Sigmoid colon (tissue), 7 donors: ENCODE data around the gene MPDZ. TPM values are rescaled to one million over a fixed set of nuclear protein-coding genes. Genes with fewer than 3 reads are reported as not detected.

Source experiments
- DNase-seq: peaks from one replicate; pipeline ENCODE4 v3.0.0-alpha.2; 2019
- H3K27ac ChIP-seq, 4 donors: fragments of 200-600 bp; sonication (generic); one replicate each; pipeline ENCODE4 v1.5.1; 2016 to 2019; ENCODE audit warnings: mild to moderate bottlenecking in 1 of 4
- H3K27me3 ChIP-seq, 3 donors: fragments of 200-600 bp; sonication (generic); one replicate each; pipeline ENCODE4 v1.5.1; 2019; ENCODE audit warnings: mild to moderate bottlenecking in 1 of 3
- H3K36me3 ChIP-seq, 4 donors: fragments of 200-600 bp; sonication (generic); one replicate each; pipeline ENCODE4 v1.5.1; 2016 to 2019
- H3K4me1 ChIP-seq, 4 donors: fragments of 200-600 bp; sonication (generic); one replicate each; pipeline ENCODE4 v1.5.1; 2017 to 2019
- H3K4me3 ChIP-seq, 4 donors: fragments of 200-600 bp; sonication (generic); one replicate each; pipeline ENCODE4 v1.5.1; 2017 to 2019; ENCODE audit warnings: mild to moderate bottlenecking in 2 of 4, moderate library complexity in 1 of 4
- H3K9me3 ChIP-seq, 4 donors: fragments of 200-600 bp in 3 of 4; sonication (generic) in 3 of 4; one replicate each; pipeline versions ENCODE4 v1.5.1 to v1.6.1; 2013 to 2019
- EP300 ChIP-seq, 4 donors: sonication (generic); formaldehyde crosslinking; IDR thresholded peaks; one replicate each; pipeline ENCODE4 v1.6.1; 2017; ENCODE audit warnings: antibody characterized with exemption in 4 of 4
- POLR2A ChIP-seq, 2 donors: fragments of 450-650 bp; IDR thresholded peaks; one replicate each; pipeline ENCODE4 v1.6.1; 2016; ENCODE audit warnings: antibody characterized with exemption in 2 of 2, mild to moderate bottlenecking in 2 of 2, moderate library complexity in 2 of 2
- POLR2AphosphoS5 ChIP-seq, 4 donors: sonication (generic); formaldehyde crosslinking; IDR thresholded peaks; one replicate each; pipeline ENCODE4 v1.6.1; 2017; ENCODE audit warnings: antibody characterized with exemption in 4 of 4
- WGBS, 2 donors: extraction: QIAGEN DNeasy Blood & Tissue Kit; methylation state at CpG; one replicate each; pipeline ENCODE4 v1.1.7; 2013; 5-methylcytosine and 5-hydroxymethylcytosine counted together
- intact Hi-C: fragments of 100-400 bp; cut with DNase I; formaldehyde crosslinking; loops from one replicate; pipeline ENCODE4 v1.15.1; 2023
- polyA plus RNA-seq, 3 donors: library from polyadenylated mRNA; stranded (reverse); fragments of 200-250 nt; gene quantifications; one replicate each; pipeline ENCODE4 v1.2.3, GENCODE V29; 2013
- total RNA-seq, 4 donors: library from RNA; depleted of rRNA; stranded (reverse); fragments of >200 nt; gene quantifications; one replicate each; pipeline ENCODE4 v1.1.0, GENCODE V29; 2016
- TF ChIP-seq, protein P1 (sequence below), 4 experiments: fragments of 450-650 bp in 3 of 4; fragments of 200-600 bp in 1 of 4; IDR thresholded peaks; one replicate each; pipeline ENCODE4 v1.5.1; 2016 to 2019; ENCODE audit warnings: antibody characterized with exemption in 4 of 4, mild to moderate bottlenecking in 3 of 4, moderate library complexity in 2 of 4
- donor health status: healthy with polysubstance abuse.
- donor health status: Bipolar disorder and iron deficiency.
- donor health status: healthy.

The MPDZ gene
- total and polyA plus RNA-seq, 7 donors, result 3.6 to 72.2 (median 62.8) TPM

DNA sequence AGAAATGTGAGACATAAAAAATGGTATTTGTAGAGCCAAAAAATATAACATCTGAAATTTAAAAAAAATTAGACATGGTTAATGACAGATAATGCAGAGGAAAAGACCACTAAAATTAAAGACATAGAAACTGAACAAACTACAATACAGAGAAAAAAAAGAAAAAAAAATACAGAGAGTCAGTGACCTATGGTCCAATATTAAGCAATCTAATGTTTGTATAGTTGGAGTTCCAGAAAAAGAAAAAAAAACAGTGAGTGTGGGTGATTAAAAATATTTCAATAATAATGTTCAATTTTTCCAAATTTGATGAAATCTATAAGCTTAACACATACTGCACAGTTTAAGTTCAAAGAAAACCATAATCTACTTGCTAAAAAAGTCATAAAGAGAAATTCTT lies 207.6 kb downstream of the MPDZ start:
- H3K36me3 ChIP-seq, result no peaks in the 10 kb centered on the region
- H3K27me3 ChIP-seq, result no peaks in the 10 kb centered on the region
- DNase-seq, result no peak
- TF ChIP-seq POLR2A (IDR thresholded peaks at IDR 0.05), result no peak
- no peak for TF ChIP-seq POLR2AphosphoS5 (IDR thresholded peaks at IDR 0.05)
- no peak for TF ChIP-seq EP300 (IDR thresholded peaks at IDR 0.05)
- TF ChIP-seq, protein P1, sequence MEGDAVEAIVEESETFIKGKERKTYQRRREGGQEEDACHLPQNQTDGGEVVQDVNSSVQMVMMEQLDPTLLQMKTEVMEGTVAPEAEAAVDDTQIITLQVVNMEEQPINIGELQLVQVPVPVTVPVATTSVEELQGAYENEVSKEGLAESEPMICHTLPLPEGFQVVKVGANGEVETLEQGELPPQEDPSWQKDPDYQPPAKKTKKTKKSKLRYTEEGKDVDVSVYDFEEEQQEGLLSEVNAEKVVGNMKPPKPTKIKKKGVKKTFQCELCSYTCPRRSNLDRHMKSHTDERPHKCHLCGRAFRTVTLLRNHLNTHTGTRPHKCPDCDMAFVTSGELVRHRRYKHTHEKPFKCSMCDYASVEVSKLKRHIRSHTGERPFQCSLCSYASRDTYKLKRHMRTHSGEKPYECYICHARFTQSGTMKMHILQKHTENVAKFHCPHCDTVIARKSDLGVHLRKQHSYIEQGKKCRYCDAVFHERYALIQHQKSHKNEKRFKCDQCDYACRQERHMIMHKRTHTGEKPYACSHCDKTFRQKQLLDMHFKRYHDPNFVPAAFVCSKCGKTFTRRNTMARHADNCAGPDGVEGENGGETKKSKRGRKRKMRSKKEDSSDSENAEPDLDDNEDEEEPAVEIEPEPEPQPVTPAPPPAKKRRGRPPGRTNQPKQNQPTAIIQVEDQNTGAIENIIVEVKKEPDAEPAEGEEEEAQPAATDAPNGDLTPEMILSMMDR (IDR thresholded peaks at IDR 0.05), result no peak
- H3K4me3 ChIP-seq, result no peak overlapping the region
- H3K4me1 ChIP-seq, result no peaks in the 10 kb centered on the region
- peaks cover 0 to 4% (median 0%) of the 10 kb centered on the region in 4 donors for H3K9me3 ChIP-seq
- intact Hi-C loops, result no loop called here
- H3K27ac ChIP-seq, result no peak overlapping the region

DNA sequence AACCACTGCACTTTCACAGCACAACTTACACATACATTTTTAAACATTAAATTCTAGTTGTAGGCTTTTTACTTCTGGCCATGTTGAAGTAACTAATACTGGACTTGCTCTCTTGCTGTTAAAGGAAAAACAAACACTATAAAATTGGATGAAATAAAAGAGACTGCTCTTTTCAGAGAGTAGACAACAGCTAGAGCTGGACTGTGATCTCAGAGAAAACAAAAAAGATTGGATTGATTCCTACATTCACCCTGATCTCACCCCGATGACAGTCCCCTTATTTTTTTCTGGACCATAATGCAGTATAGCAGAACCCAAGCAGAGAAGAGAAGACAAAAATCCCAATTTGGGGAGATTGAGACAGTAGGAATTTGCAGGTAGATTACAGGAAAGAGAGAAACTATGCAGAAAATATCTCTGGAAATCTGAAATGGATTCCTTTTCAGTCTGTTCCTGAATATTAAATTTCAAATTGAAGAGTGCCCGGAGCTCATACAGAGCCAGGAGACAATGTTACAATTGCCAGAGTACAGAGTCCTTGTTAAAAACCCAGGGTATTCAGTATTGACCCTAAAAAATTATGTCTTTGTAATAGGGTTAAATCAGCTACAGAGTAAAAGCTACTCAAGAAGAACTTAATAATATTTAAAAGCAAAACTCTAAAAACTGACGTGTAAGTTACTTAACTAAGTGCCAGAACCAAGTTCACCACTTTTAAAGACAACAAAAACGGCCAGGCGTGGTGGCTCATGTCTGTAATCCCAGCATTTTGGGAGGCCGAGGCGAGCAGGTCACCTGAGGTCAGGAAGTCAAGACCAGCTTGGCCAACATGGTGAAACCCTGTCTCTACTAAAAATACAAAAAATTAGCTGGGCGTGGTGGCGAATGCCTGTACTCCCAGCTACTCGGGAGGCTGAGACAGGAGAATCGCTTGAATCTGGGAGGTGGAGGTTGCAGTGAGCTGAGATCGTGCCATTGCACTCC lies 208.6 kb downstream of the MPDZ start:
- Histone ChIP-seq H3K36me3 (no peaks in the 10 kb centered on the region), H3K27me3 (no peaks in the 10 kb centered on the region), H3K4me3 (no peak overlapping the region), H3K4me1 (no peaks in the 10 kb centered on the region), H3K27ac (no peak overlapping the region), H3K9me3 (peaks cover 0 to 4% (median 0%) of the 10 kb centered on the region in 4 donors)
- no peak for TF ChIP-seq POLR2AphosphoS5 (IDR thresholded peaks at IDR 0.05)
- TF ChIP-seq, protein P1 (IDR thresholded peaks at IDR 0.05), result no peak
- no peak for TF ChIP-seq EP300 (IDR thresholded peaks at IDR 0.05)
- TF ChIP-seq POLR2A (IDR thresholded peaks at IDR 0.05), result no peak
- 82 to 89% methylated on average over 12 of the region's 12 CpGs for WGBS, 2 donors
- intact Hi-C loops, result no loop called here
- no peak for DNase-seq

DNA sequence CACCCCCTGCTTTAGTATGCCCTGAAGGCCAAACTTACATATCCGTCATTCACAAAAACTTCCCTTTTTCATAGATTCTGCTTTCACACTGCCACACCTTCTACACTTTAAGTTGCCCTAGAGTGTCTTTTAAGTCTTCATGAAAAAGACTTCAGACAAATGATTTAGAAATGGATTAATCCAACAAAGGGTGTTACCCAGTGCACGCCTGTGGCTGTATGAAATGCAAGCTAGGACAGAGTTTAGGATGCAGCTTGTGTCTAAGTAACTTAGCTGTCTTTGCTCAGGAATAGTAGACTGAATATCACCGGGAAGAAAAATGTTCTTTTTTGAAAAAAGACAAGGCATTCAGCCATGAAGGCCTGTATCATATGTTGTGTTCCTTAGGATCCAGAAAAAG lies 210.0 kb downstream of the MPDZ start:
- no peak overlapping the region for H3K4me3 ChIP-seq
- no peaks in the 10 kb centered on the region for H3K27me3 ChIP-seq
- H3K4me1 ChIP-seq, result no peaks in the 10 kb centered on the region
- H3K27ac ChIP-seq, result no peak overlapping the region
- DNase-seq, result no peak
- no peaks in the 10 kb centered on the region for H3K36me3 ChIP-seq
- 86 to 92% methylated on average over 3 of the region's 3 CpGs for WGBS, 2 donors
- H3K9me3 ChIP-seq, result peaks cover 0 to 3% (median 0%) of the 10 kb centered on the region in 4 donors
- intact Hi-C loops, result no loop called here
- TF ChIP-seq POLR2A (IDR thresholded peaks at IDR 0.05) (no peak), POLR2AphosphoS5 (IDR thresholded peaks at IDR 0.05) (no peak), EP300 (IDR thresholded peaks at IDR 0.05) (no peak)
- TF ChIP-seq, protein P1 (IDR thresholded peaks at IDR 0.05), result no peak

DNA sequence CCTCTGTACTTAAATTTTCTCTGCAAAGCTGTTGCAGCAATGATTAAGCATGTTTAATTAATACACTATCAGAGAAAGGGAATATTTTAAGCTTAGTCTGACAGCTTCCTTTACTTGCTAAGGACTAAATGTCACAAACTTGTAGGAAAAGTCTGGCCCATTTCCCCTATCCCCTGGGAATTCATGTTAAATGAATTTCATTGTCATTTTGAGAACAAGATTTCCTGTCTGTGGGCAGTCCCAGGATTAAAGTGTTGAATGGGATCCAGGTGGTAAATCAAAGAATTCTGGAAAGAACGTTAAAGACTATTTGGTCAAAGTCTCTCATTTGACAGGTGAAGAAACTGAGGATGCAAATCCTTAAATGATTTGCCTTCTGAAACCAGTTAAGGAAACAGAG lies 214.8 kb downstream of the MPDZ start:
- Histone ChIP-seq H3K27me3 (no peaks in the 10 kb centered on the region), H3K9me3 (no peaks in the 10 kb centered on the region), H3K4me3 (no peak overlapping the region), H3K4me1 (no peaks in the 10 kb centered on the region), H3K27ac (no peak overlapping the region), H3K36me3 (no peaks in the 10 kb centered on the region)
- WGBS, 2 donors, result 38 to 48% methylated on average over 1 of the region's 1 CpG
- no peak for DNase-seq
- intact Hi-C loops, result no loop called here
- TF ChIP-seq, protein P1 (IDR thresholded peaks at IDR 0.05), result no peak
